ENCODE data around the gene NCOA1. TPM values are rescaled to one million over a fixed set of nuclear protein-coding genes. Genes with fewer than 3 reads are reported as not detected.

Gene NCOA1
- total RNA-seq, 2 experiments from 2014 or later = 35.5 to 40.6 TPM

GRCh38 chr2:24671230-24671629 lies 180.2 kb downstream of the NCOA1 start:
- H3K9me3 ChIP-seq (ENCODE audit: control insufficient read depth in 1 of 2, insufficient read depth in 1 of 2, low read length in 2 of 2) = no peaks in the 10 kb centered on the region
- no peak overlapping the region for H3K4me3 Mint-ChIP-seq
- no peak overlapping the region for H3K27ac Mint-ChIP-seq
- no peaks in the 10 kb centered on the region for H3K27me3 ChIP-seq (ENCODE audit: control insufficient read depth in 1 of 2, insufficient read depth in 2 of 2, low read length in 2 of 2)
- no peak overlapping the region for H3K4me3 ChIP-seq (ENCODE audit: low read length)
- ATAC-seq (ENCODE audit: poor library complexity) (no peak), DNase-seq (no peak)
- no peaks in the 10 kb centered on the region for H3K27me3 Mint-ChIP-seq
- H3K36me3 ChIP-seq (ENCODE audit: insufficient read depth, low read length) = peaks cover 19% of the 10 kb centered on the region
- intact Hi-C loops (cut with DNase I, micrococcal nuclease) = no loop called here
- no peak overlapping the region for H3K27ac ChIP-seq (ENCODE audit: low read depth in 1 of 2, low read length in 2 of 2)
- no peak for TF ChIP-seq CTCF (IDR thresholded peaks at IDR 0.05)
- H3K4me1 ChIP-seq (ENCODE audit: insufficient read depth, low read length) = peaks cover 3% of the 10 kb centered on the region
- H3K4me1 Mint-ChIP-seq (ENCODE audit: low read depth) = peaks cover 14% of the 10 kb centered on the region
- peaks cover 53% of the 10 kb centered on the region for H3K36me3 Mint-ChIP-seq (ENCODE audit: low read depth)
- CTCF ChIA-PET = no interaction called here
- POLR2A ChIA-PET = interaction anchor here (0.6 kb wide), 1 partner anchor 109 kb away, joined by 3 read pairs; no protein-coding TSS in a partner anchor
- no peaks in the 10 kb centered on the region for H3K9me3 Mint-ChIP-seq

GRCh38 chr2:24672589-24672988 lies 181.5 kb downstream of the NCOA1 start:
- Mint-ChIP-seq H3K4me3 (no peak overlapping the region), H3K4me1 (ENCODE audit: low read depth) (peaks cover 14% of the 10 kb centered on the region), H3K9me3 (no peaks in the 10 kb centered on the region), H3K27ac (no peak overlapping the region), H3K36me3 (ENCODE audit: low read depth) (peaks cover 54% of the 10 kb centered on the region), H3K27me3 (no peaks in the 10 kb centered on the region)
- DNase-seq = peak in 1 of 14 experiments; percentile 10
- CTCF ChIA-PET = no interaction called here
- no peak for ATAC-seq (ENCODE audit: poor library complexity)
- Histone ChIP-seq H3K4me3 (ENCODE audit: low read length) (no peak overlapping the region), H3K27ac (ENCODE audit: low read depth in 1 of 2, low read length in 2 of 2) (no peak overlapping the region), H3K36me3 (ENCODE audit: insufficient read depth, low read length) (peaks cover 19% of the 10 kb centered on the region), H3K4me1 (ENCODE audit: insufficient read depth, low read length) (peaks cover 3% of the 10 kb centered on the region), H3K27me3 (ENCODE audit: control insufficient read depth in 1 of 2, insufficient read depth in 2 of 2, low read length in 2 of 2) (no peaks in the 10 kb centered on the region), H3K9me3 (ENCODE audit: control insufficient read depth in 1 of 2, insufficient read depth in 1 of 2, low read length in 2 of 2) (no peaks in the 10 kb centered on the region)
- POLR2A ChIA-PET = no interaction called here
- no peak for TF ChIP-seq CTCF (IDR thresholded peaks at IDR 0.05)
- intact Hi-C loops (cut with DNase I, micrococcal nuclease) = no loop called here

- Histone ChIP-seq H3K36me3 (ENCODE audit: insufficient read depth, low read length) (peaks cover 17% of the 10 kb centered on the region), H3K27ac (ENCODE audit: low read depth in 1 of 2, low read length in 2 of 2) (no peak overlapping the region), H3K9me3 (ENCODE audit: control insufficient read depth in 1 of 2, insufficient read depth in 1 of 2, low read length in 2 of 2) (no peaks in the 10 kb centered on the region), H3K4me3 (ENCODE audit: low read length) (no peak overlapping the region), H3K4me1 (ENCODE audit: insufficient read depth, low read length) (peaks cover 3% of the 10 kb centered on the region), H3K27me3 (ENCODE audit: control insufficient read depth in 1 of 2, insufficient read depth in 2 of 2, low read length in 2 of 2) (no peaks in the 10 kb centered on the region)
- Mint-ChIP-seq H3K4me3 (no peak overlapping the region), H3K27me3 (no peaks in the 10 kb centered on the region), H3K36me3 (ENCODE audit: low read depth) (peaks cover 55% of the 10 kb centered on the region), H3K9me3 (no peaks in the 10 kb centered on the region), H3K27ac (no peak overlapping the region), H3K4me1 (ENCODE audit: low read depth) (peaks cover 14% of the 10 kb centered on the region)
- CTCF ChIA-PET = no interaction called here
- intact Hi-C loops (cut with DNase I, micrococcal nuclease) = no loop called here
- DNase-seq (no peak), ATAC-seq (ENCODE audit: poor library complexity) (no peak)
- POLR2A ChIA-PET = no interaction called here
- TF ChIP-seq CTCF (IDR thresholded peaks at IDR 0.05) = no peak
These were observed 184.3 kb downstream of the NCOA1 start for GRCh38 chr2:24675338-24675737.

All from CD4-positive, alpha-beta T cell (primary cell).